Activated T-cell treated with anti-CD3 and anti-CD28 coated beads for 24 hours (primary cell): ENCODE data around the gene SLIT1.

Experiments
- DNase-seq: peaks from one replicate; pipeline ENCODE4 v3.0.0-alpha.2; 2020; ENCODE audit warnings: low read depth

Gene SLIT1

GRCh38 chr10:97063271-97063982 is 122.3 kb downstream of the SLIT1 start:
- DNase-seq: no peak

GRCh38 chr10:97062456-97062855 is 123.3 kb downstream of the SLIT1 start:
- DNase-seq: no peak

- DNase-seq: no peak
These were observed 123.7 kb downstream of the SLIT1 start for GRCh38 chr10:97062046-97062445.

GRCh38 chr10:97061423-97061822 is 124.3 kb downstream of the SLIT1 start:
- DNase-seq: no peak

GRCh38 chr10:97060441-97061084 is 125.2 kb downstream of the SLIT1 start:
- DNase-seq: no peak

DNA sequence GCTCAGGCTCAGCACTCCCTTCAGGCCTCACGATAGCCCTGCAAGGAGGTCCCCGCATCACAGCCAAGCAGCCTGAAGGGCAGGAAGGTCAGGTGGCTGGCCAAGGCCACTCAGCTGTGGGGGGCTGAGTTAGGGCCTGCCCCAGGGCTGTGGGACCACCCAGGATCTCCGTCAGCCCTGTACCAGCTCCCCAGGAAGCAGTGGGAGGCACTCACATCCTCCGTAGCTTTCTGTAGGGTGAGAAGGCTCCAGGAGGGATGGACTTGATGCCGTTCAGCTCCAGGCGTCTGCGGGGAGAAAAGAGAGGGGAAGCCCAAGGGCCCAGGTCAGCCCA is 125.9 kb downstream of the SLIT1 start:
- DNase-seq: no peak

DNA sequence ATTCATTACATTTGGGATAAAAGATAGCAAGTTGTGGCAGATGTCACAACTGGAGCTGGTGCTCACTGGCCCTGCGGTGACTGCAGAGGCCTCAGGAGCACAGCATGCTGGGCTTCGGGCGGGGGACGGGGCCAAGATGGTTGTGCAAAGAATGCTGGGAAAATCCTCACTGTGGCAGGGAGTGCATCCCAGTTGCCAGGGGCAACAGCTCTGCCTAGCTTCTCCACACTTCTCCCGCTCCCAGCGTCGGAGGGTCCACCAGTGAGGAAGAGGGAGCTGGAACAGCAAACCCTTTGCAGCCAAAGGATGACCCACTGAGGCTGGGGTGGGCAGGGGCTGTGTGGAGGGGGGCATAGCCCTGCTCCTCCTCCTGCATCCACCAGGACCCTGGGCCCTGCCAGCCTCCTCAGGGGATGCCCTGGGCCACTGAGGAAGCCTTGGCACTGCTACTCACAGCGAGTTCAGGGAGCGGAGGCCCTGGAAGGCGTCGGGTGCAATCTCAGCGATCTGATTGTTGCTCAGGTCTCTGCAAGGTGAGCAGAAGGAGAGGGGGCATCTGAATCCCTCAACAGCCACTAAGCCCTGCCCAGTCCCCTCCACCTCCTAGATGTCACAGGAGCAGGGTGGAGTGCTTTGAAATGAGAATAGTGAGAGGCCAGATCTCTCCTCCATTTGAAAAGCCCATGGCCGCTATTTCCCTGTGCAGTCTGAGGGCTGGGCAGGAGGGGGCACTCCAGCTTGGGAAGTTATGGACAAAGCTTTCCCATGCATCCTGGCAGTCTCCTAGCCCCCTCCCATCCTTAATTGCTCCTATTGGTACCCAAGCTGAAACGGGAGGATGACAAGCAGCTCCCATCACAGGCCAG is 126.5 kb downstream of the SLIT1 start:
- no peak for DNase-seq

DNA sequence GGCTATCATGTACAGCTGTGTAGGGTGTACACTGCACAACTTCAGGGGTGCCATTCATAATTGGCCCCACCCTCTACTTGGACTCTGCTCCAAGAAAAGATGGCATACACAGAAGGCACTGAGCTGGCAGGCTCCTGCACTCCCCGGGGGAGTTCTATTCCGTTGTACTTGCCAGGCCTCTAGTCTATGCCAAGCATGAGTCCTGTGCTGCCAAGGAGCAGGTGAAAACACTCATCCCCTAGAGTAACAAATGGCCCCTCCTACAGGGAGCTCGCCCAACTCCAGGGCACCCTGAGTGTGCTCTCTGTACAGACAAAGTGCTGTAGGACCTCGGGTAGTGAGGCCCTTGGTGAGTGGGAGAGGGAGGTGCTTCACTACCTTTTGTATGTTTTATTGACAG is 127.2 kb downstream of the SLIT1 start:
- DNase-seq: no peak

DNA sequence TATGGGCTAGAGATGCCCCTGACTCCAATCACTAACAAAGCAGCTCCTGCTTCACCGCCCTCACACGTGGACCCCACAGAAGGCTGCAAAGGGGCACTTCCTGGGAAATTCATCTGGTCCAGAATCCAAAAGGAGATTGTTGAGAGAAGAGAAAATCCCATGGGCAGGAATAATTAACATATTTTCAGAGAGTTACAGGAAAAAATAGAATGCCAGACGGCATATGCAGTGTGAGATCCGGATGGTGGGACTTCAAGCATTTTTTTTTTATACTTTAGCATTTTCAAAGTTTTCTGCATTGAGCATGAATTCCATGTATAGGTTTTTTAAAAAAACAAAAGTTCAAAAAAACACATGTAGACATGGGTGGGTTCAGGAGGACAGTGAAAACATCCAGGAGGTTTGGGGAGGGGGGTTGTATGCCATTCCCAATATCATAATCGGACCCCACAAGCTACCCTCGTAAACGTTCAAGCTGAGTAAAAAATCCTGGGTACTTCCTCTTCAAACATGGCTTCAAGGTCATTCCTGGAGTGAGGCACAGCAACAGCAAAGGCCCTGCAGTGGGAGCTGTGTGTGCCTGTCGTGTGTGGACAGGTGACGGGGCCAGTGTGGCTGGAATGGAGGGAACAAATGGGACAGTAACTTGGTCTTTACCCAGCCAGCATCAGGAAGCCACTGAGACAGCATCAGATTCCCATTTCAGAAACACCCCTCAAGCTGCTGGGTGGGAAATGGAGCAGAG is 128.1 kb downstream of the SLIT1 start:
- DNase-seq: no peak

GRCh38 chr10:97056003-97056630 is 129.6 kb downstream of the SLIT1 start:
- DNase-seq: no peak

DNA sequence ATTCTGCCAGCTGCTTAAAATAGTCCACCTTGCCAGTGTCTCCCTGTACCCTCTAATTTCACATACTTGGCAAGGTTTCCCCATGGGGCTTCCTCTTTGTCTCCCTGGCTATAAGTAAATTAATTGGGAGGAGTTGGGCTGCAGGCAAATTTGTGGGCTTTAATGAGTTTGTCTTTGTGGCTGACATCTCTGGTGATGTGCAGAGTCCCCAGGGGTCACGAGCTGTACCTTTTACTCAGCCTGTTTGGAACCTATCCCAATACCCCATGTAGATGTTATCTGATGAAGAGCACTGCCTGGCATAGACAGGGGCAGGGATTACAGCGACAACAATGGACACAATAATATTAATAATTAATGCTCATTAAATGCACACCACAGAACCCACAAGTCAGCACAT is 132.5 kb downstream of the SLIT1 start:
- no peak for DNase-seq

DNA sequence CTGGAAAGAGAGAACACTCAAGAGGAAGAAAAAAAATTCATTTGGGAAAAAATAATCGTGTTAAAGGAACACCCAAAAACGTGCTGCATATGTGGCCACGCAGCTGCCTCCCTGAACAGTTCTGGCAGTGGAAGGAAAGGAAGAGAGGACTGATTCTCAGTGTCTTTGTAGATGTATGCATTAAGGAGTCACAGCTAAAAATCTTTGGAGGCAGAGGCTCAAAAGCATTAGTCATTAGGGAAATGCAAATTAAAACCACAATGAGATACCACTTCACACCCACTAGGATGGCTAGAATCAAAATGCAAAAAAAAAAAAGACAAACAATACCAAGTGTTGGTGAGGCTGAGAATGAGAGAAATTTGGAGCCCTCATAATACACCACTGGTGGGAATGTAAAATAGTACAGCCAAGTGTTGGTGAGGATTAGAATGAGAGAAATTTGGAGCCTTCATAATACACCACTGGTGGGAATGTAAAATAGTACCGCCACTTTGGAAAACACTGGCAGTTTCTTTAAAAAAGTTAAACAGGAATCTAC is 134.7 kb downstream of the SLIT1 start:
- DNase-seq: no peak

GRCh38 chr10:97050205-97050745 is 135.5 kb downstream of the SLIT1 start:
- DNase-seq: no peak

- no peak for DNase-seq
These were observed 136.1 kb downstream of the SLIT1 start for GRCh38 chr10:97049670-97050069.

GRCh38 chr10:97048649-97049427 is 136.9 kb downstream of the SLIT1 start:
- DNase-seq: no peak

DNA sequence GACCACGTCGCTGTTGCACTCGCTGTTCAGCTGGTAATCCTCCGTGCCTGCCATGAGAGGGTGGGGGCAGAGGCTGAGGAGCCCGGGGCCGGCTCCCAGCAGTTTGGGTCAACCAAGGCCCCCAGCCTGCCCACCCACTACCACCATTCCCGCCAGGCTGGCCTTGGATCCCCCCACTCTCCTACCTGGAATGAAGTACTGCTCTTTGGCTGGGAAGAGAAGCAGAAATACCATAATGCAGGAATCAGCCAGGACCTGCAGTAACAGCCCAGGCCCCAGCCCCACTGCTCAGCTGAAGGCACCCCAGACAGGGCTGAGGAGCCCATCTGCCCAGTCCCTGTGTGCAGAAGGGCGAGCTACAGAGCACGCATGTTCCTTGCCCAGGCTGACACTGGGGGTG is 138.0 kb downstream of the SLIT1 start:
- DNase-seq: no peak

- no peak for DNase-seq
These were observed 138.5 kb downstream of the SLIT1 start for GRCh38 chr10:97047083-97047736.

- DNase-seq: no peak
These were observed 139.2 kb downstream of the SLIT1 start for GRCh38 chr10:97046456-97047082.

- no peak for DNase-seq
These were observed 142.2 kb downstream of the SLIT1 start for GRCh38 chr10:97043563-97043855.
